HTR-8/SVneo (cell line): ENCODE measurements around the gene TREML4.
"Not testable (repeated sequence)": the region's sequence is repeated elsewhere in the genome, so short reads cannot be mapped to it uniquely, and the experiment has no call there.

ENCODE experiments used
- DNase-seq: peaks from one replicate; pipeline ENCODE4 v3.0.0; 2011; ENCODE audit warnings: low spot score, mixed read lengths; ENCODE audit not compliant: insufficient read length
- FAIRE-seq: peaks from 2 replicates; lab custom pipeline; 2011; peaks lifted over from hg19 to GRCh38; lab: Jason Lieb, UNC

Gene TREML4, protein sequence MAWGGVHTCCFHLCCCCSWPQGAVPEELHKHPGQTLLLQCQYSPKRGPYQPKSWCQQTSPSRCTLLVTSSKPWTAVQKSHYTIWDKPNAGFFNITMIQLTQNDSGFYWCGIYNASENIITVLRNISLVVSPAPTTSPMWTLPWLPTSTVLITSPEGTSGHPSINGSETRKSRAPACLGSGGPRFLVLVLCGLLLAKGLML

DNA sequence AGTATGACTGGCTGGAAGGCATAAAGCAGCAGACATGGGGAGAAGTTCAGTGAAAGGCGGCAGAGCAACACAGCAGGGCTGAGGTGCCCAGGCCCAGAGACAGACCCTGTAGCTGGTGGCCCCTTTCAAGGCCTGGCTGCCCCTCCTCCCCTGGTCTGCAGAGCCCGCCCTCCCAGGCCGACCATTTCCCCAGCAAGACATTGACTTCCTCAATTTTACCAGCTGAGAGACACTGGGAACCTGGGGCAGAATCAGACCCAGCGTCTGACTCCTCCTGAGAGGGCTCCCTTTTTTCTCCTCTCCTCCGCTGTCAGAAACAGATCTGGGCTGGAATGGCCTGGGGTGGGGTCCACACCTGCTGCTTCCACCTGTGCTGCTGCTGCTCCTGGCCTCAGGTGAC, at the start of gene TREML4:
TREML4 (plus strand) TSS at position 254 of the 400 bp plus-strand sequence; CDS start at position 333, 79 bp downstream.
- FAIRE-seq, result no peak
- no peak for DNase-seq

DNA sequence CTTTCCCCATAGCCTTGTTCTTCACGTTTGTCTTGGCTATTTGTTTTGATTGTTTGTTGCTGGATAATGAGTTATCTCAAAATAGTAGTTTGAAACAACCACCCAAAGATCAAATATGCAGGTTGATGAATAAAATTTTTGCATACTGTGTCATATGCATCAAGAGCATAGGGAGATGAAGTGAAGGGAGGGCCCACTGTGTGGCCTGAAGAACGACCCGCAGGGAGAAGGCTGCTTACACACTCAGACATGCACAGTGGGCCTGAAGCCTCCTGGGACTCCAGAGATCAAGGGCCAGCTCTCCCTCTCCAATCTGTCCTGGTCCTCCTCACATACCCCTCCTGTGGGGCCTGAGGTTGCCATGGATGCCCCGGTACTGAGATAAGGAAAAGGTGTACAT, 49.0 kb upstream of the TREML4 start:
- no peak for DNase-seq
- FAIRE-seq, result no peak

GRCh38 chr6:41181566-41181965, 46.6 kb upstream of the TREML4 start:
- DNase-seq, result no peak
- peak; percentile 13 for FAIRE-seq

DNA sequence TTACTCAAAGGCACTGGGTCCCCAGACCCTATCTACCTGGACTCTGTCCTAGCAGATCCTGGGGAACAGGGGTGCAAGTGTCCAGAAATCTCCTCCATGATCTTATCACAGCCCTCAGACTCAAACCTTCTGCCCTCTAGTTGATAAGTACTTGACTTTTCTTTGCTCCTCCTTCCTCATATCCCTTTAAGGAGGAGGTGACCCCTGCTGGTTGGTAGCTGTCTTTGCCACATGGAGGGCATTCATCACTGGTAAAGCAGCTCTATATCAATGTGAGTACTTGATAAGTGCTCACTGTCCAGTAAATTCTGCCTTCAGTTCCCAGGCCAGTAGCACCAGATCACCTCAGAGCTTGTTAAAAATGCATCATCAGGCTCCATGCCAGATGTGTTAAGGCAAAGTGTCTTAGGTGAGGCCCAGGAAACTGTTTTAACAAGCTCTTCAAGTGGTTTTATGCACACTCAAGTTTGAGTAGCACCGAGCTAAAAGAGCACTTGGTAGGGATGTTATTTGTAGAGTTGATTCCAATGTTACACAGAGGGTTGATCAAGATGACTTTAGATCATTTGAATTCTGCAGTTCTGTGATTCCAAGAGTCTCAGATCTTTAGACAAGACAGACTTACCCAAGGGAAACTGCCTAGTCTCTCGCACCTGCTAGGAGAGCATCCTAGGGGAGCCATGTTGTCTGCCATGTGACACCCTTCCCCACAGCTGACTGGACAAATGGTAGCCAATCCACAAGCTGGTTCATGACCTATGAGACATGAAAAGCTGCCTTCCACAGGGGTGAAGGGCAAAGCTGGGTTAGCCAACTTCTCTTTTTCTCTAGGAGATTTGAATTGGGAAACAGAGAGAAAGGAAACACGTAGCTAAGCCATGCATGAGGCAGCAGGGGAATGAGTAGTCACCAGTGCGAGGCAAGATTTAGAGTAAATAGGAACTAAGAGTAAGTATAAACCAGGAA, 45.8 kb upstream of the TREML4 start:
- DNase-seq, result peak; percentile 69
- peak; percentile 95 for FAIRE-seq

- DNase-seq (no peak), FAIRE-seq (no peak)
Observed at GRCh38 chr6:41184761-41185160, 43.4 kb upstream of the TREML4 start.

DNA sequence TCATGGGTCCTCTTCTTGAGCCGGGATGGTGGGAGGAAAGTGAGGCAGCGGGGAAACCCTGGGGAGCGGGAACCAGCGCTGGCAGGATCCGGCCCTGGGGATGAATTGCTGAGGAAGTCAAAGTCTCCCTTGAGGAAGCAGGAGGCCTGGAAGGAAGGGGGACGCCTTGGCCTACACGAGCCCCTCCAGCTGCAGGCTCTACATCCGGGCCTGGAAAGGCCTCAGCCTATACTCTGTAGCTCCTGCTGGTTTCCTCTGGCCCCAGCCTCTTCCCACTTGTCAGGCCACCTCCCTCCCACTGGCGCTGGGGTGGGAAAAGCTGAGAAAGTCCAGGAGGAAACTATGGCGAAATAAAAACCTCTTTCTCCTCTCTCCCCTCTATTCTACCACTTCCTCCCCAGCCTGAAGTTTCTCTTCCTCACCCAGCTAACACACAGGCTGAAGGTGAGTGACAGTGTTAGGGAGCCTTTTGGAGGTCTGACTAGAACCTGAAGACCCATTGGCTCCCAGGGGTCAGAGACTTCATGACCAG, 42.1 kb upstream of the TREML4 start:
- no peak for FAIRE-seq
- no peak for DNase-seq

GRCh38 chr6:41187924-41188886, 39.9 kb upstream of the TREML4 start:
- DNase-seq (no peak), FAIRE-seq (no peak)

DNA sequence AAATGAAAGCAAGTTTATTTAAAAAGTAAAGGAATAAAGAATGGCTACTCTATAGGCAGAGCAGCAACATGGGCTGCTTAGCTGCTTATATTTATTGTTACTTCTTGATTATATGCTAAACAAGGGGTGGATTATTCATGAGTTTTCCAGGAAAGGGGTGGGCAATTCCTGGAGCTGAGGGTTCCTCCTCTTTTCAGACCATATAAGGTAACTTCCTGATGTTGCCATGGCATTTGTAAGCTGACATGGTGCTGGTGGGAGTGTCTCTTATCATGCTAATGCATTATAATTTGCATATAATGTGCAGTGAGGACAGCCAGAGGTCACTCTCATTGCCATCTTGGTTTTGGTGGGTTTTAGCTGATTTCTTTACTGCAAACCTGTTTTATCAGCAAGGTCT, 39.1 kb upstream of the TREML4 start:
- not testable (repeated sequence) for FAIRE-seq, DNase-seq

GRCh38 chr6:41189967-41190366, 38.2 kb upstream of the TREML4 start:
- FAIRE-seq, result no peak
- no peak for DNase-seq

- FAIRE-seq (no peak), DNase-seq (no peak)
Observed at GRCh38 chr6:41190791-41191190, 37.4 kb upstream of the TREML4 start.

- DNase-seq, result peak; percentile 33
- FAIRE-seq, result no peak
Observed at GRCh38 chr6:41191569-41191968, 36.6 kb upstream of the TREML4 start.

GRCh38 chr6:41193171-41193734, 34.9 kb upstream of the TREML4 start:
- FAIRE-seq (no peak), DNase-seq (no peak)

GRCh38 chr6:41193884-41194283, 34.3 kb upstream of the TREML4 start:
- no peak for FAIRE-seq
- no peak for DNase-seq

- FAIRE-seq, result no peak
Observed at GRCh38 chr6:41194386-41194785, 33.8 kb upstream of the TREML4 start.

DNA sequence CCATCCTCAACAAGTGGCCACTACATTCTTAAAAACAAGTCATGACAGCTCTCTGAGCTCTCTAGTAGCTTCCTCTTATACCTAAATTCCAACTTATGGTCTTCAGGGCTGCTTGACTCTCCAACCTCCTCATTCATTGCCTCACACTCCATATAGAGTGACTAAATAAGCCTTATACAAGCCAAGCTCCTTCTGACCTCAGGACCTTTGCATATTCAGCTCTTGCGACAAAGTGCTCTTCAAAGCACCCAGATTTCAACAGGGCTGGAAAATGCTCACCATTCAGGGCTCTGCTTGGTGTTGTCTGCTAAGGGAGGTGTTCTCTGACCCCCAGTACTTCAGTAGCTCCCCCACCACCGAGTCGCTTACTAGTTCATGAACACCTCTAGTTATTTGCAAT, 30.9 kb upstream of the TREML4 start:
- no peak for FAIRE-seq
- DNase-seq, result no peak

More at GRCh38 chr6:41194386-41194785, 33.8 kb upstream of the TREML4 start:
- DNase-seq, result no peak

- FAIRE-seq (no peak), DNase-seq (no peak)
Observed at GRCh38 chr6:41199552-41200246, 28.4 kb upstream of the TREML4 start.

DNA sequence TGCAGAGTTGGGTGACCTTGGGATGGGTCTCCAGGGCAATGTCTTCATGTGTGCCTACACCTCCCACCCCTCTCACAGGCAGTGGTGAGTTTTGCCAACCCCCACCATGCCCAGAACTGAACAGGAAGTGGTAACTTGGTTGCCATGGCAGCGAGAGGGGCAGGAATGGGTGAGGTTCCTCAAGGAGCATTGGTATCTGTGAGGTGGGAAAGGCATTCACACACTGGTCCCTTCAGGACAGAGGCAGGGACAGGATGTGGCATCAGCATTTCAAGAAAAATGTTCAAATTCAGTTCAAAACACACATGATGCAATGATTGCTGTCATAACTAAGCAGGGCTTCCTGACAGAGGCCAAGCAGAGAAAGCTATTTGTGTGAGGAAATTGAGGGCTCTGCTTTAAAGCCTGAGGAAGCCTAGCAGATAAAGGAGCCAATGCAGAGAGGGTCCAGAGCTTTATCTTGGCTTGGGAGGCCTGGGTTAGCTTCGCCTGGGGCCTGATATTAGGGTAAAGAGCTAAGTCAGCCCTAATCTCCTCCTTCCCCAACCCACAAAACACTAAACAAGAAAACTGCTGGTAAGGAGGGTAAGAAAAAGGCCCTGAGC, 27.8 kb upstream of the TREML4 start:
- no peak for FAIRE-seq
- no peak for DNase-seq

DNA sequence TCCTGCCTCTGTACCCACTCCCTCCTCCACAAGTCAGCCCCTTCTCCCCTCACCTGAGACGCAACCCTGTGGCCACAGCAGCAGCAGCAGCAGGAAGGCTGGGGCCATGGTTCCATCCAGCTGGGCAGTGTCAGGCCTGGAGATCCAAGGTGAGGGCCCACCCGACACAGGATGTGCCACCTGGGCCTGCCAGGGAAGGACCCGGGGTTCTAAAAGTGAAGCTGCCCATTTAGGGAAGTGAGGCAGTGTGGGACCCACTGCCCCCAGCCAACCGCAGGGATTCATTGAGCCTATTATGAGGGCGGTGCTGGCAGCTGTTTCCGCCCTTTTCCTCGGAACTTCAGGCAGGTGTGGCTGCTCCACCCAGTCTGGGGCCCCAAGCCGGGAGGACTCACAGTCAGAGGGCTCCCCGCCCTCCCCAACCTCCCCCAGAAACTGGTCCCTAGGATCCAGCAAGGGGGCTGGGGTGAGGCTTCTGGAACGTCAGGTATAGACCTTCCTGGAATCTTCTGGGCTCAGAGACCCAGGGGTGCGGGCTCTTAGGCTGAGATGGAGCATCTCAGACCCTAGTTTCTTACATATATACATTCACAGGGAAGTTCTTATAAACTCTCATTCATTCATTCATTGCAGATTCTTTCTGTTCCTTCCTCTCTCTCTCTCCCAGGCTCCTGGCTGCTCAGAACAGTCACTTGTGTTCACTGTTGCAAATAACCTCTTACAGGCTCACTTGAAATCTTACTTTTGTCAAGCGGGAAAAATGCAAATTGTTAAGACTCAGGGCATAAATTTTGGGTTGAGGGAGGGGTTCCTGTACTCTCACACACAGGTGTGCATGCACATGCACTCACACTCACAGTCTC, 27.0 kb upstream of the TREML4 start, which contains the start of gene TREML2:
TREML2 (minus strand) TSS at position 249 of the 863 bp plus-strand sequence; CDS start at position 108, 141 bp downstream.
- FAIRE-seq, result no peak
- no peak for DNase-seq
